ENCODE data around the gene GRIN3A. TPM values are rescaled to one million over a fixed set of nuclear protein-coding genes. Genes with fewer than 3 reads are reported as not detected.

Gene GRIN3A
- total and polyA plus RNA-seq, 2 of the 4 experiments (the other 2 are of a cell fraction), result not detected

DNA sequence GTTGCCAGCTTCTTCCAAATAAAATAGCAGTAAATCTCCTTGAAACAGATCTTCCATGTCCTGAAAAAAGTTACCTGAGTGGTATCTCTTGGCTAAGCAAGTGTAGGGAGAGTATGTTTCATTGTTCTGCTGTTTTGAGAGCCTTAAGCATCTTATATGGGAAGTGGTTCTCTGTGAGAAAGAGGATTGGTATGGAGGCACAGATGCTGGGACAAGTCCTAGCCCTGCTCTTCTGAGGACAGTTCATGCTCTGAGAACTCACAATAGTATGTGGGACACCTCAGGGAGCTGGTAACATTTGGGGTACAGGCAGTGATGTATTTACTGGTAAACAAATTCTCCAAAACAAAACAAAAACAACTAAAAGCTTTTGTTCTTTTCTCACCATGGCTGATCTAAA, 145.7 kb downstream of the GRIN3A start:
- H3K56ac ChIP-seq (ENCODE audit: extremely low read depth, insufficient read depth, low read length), result no peak overlapping the region

More for the DNA sequence above, 145.7 kb downstream of the GRIN3A start:
- H3K4me1 ChIP-seq (ENCODE audit: control insufficient read depth, insufficient read depth, low read length), result peaks cover 1% of the 10 kb centered on the region; the same call in 1 of the 2 replicates
- H3K4me2 ChIP-seq (ENCODE audit: low read depth, low read length), result no peak overlapping the region
- TF ChIP-seq NFE2L2 (IDR thresholded peaks at IDR 0.05; ENCODE audit: low read depth, low read length), result no peak
- TF ChIP-seq CHD1 (IDR thresholded peaks at IDR 0.05; ENCODE audit: low read depth, low read length), result no peak
- TF ChIP-seq, protein P1, sequence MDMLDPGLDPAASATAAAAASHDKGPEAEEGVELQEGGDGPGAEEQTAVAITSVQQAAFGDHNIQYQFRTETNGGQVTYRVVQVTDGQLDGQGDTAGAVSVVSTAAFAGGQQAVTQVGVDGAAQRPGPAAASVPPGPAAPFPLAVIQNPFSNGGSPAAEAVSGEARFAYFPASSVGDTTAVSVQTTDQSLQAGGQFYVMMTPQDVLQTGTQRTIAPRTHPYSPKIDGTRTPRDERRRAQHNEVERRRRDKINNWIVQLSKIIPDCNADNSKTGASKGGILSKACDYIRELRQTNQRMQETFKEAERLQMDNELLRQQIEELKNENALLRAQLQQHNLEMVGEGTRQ (IDR thresholded peaks at IDR 0.05; ENCODE audit: low read depth, low read length), result no peak
- TF ChIP-seq FOS (IDR thresholded peaks at IDR 0.05; ENCODE audit: low read depth, low read length), result no peak
- no peak for TF ChIP-seq SMC3 (IDR thresholded peaks at IDR 0.05; ENCODE audit: low read depth, low read length)
- no peak for TF ChIP-seq CEBPB (IDR thresholded peaks at IDR 0.05; ENCODE audit: low read depth, low read length)
- TF ChIP-seq, protein P2, sequence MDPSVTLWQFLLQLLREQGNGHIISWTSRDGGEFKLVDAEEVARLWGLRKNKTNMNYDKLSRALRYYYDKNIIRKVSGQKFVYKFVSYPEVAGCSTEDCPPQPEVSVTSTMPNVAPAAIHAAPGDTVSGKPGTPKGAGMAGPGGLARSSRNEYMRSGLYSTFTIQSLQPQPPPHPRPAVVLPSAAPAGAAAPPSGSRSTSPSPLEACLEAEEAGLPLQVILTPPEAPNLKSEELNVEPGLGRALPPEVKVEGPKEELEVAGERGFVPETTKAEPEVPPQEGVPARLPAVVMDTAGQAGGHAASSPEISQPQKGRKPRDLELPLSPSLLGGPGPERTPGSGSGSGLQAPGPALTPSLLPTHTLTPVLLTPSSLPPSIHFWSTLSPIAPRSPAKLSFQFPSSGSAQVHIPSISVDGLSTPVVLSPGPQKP (IDR thresholded peaks at IDR 0.05; ENCODE audit: borderline replicate concordance, low read depth, low read length), result no peak
- TF ChIP-seq MXI1 (IDR thresholded peaks at IDR 0.05; ENCODE audit: borderline replicate concordance, low read depth, low read length), result no peak
- TF ChIP-seq MAFK (IDR thresholded peaks at IDR 0.05; ENCODE audit: low read depth, low read length), result no peak
- TF ChIP-seq RAD21 (IDR thresholded peaks at IDR 0.05; ENCODE audit: low read length), result no peak
- no peak for TF ChIP-seq RCOR1 (IDR thresholded peaks at IDR 0.05; ENCODE audit: insufficient replicate concordance, low read length)
- TF ChIP-seq MAZ (IDR thresholded peaks at IDR 0.05; ENCODE audit: borderline replicate concordance, low read depth, low read length), result no peak
- CTCF ChIA-PET, result no interaction called here
- DNase-seq (peak; percentile 3), ATAC-seq (ENCODE audit: low read depth) (no peak)
- no peak overlapping the region for H2AFZ ChIP-seq (replicated peaks; ENCODE audit: low read length, poor library complexity)
- no peaks in the 10 kb centered on the region for H4K20me1 ChIP-seq (ENCODE audit: insufficient read depth, low read length)
- H3K4me3 ChIP-seq (ENCODE audit: insufficient read depth, low read depth, low read length), result no peak overlapping the region
- no peak overlapping the region for H4K5ac ChIP-seq (ENCODE audit: low read depth, low read length)
- no peak overlapping the region for H2BK120ac ChIP-seq (ENCODE audit: low read depth, low read length)
- no peaks in the 10 kb centered on the region; the same call in 1 of the 2 replicates for H3K27me3 ChIP-seq (ENCODE audit: control insufficient read depth, insufficient read depth, low read length)
- POLR2A ChIA-PET (ENCODE audit: unreplicated experiment), result no interaction called here
- no peaks in the 10 kb centered on the region; the same call in 1 of the 2 replicates for H3K9me1 ChIP-seq (ENCODE audit: insufficient read depth, low read length)
- no peak overlapping the region for H4K91ac ChIP-seq (ENCODE audit: insufficient read depth, low read depth, low read length)
- H3K14ac ChIP-seq (replicated peaks; ENCODE audit: low read depth, low read length), result no peak overlapping the region
- H2BK15ac ChIP-seq (ENCODE audit: low read depth, low read length), result no peak overlapping the region
- no peaks in the 10 kb centered on the region for H3K9me3 ChIP-seq (ENCODE audit: control insufficient read depth, insufficient read depth, low read length)
- no peak overlapping the region for H3K18ac ChIP-seq (ENCODE audit: low read depth, low read length)
- in situ Hi-C loops (cut with MboI; ENCODE audit: low sequenced_read_pairs) (no loop called here), intact Hi-C loops (cut with micrococcal nuclease) (no loop called here), dilution Hi-C loops (cut with HindIII; ENCODE audit: low sequenced_read_pairs, unreplicated experiment) (no loop called here)
- no peak overlapping the region for H2BK5ac ChIP-seq (ENCODE audit: low read depth, low read length, poor library complexity, severe bottlenecking)
- H3K36me3 ChIP-seq (ENCODE audit: control insufficient read depth, insufficient read depth, low read length), result no peaks in the 10 kb centered on the region
- no TSS peak for BruUV-seq (replicated peaks)
- H3K23ac ChIP-seq (ENCODE audit: low read depth, low read length), result no peak overlapping the region
- H3K9ac ChIP-seq (ENCODE audit: low read depth, low read length), result no peak overlapping the region
- no peaks in the 10 kb centered on the region for H3K79me1 ChIP-seq (ENCODE audit: low read depth in 1 of 2, low read length in 2 of 2)
- no peak overlapping the region for H3K4ac ChIP-seq (ENCODE audit: low read depth, low read length)
- no peak overlapping the region for H4K8ac ChIP-seq (ENCODE audit: low read depth in 2 of 2, low read length in 2 of 2)
- no peak overlapping the region for H2AK5ac ChIP-seq (ENCODE audit: low read depth, low read length)
- H2BK20ac ChIP-seq (ENCODE audit: low read depth, low read length), result no peak overlapping the region
- H3K27ac ChIP-seq (ENCODE audit: insufficient read depth, low read length), result no peak overlapping the region
- no peak overlapping the region for H2AK9ac ChIP-seq (replicated peaks; ENCODE audit: low read depth, low read length, poor library complexity)
